Activated CD8-positive, alpha-beta memory T cell treated with anti-CD3 and anti-CD28 coated beads, Interleukin-2, amount 10 ng/mL, durations not matched to agents 7 days and 5 days (primary cell): ENCODE results near the gene ROPN1B. TPM values are rescaled to one million over a fixed set of nuclear protein-coding genes. Genes with fewer than 3 reads are reported as not detected.
A peak's percentile ranks its signal among the peaks of the same experiment; 100 is the strongest.
"Not testable (repeated sequence)": the region's sequence is repeated elsewhere in the genome, so short reads cannot be mapped to it uniquely, and the experiment has no call there.

ENCODE experiments used
- ATAC-seq: fragments of 150-1000 bp; cut with Tn5 transposase; one replicate; pipeline ENCODE4 v1.10.0; 2021; ENCODE audit warnings: moderate library complexity
- CTCF ChIA-PET: fragments of 350-600 bp; sonication (Branson Sonifier 250); formaldehyde crosslinking; loops from one replicate; lab custom pipeline; 2021; ENCODE audit warnings: antibody characterized with exemption; lab: Charles Lee
- DNase-seq: peaks from one replicate; pipeline ENCODE4 v3.0.0-alpha.2; 2020
- H3K27ac Mint-ChIP-seq: one replicate; pipeline ENCODE4 v1.8.0; 2021; ENCODE audit warnings: mild to moderate bottlenecking, mixed read lengths
- H3K27me3 Mint-ChIP-seq: one replicate; pipeline ENCODE4 v1.8.0; 2021; ENCODE audit warnings: mixed read lengths
- H3K36me3 Mint-ChIP-seq: one replicate; pipeline ENCODE4 v1.8.0; 2021; ENCODE audit warnings: mild to moderate bottlenecking, mixed read lengths
- H3K4me1 Mint-ChIP-seq: one replicate; pipeline ENCODE4 v1.8.0; 2021; ENCODE audit warnings: mixed read lengths
- H3K4me3 Mint-ChIP-seq: one replicate; pipeline ENCODE4 v1.8.0; 2021; ENCODE audit warnings: mild to moderate bottlenecking, moderate library complexity, mixed read lengths
- H3K9me3 Mint-ChIP-seq: one replicate; pipeline ENCODE4 v1.8.0; 2022; ENCODE audit warnings: low read depth, mixed read lengths
- total RNA-seq, 2 experiments: library from RNA; stranded (reverse); gene quantifications; one replicate each; pipeline ENCODE4 v1.2.3, GENCODE V29; 2021

The ROPN1B gene
- not detected for total RNA-seq

- H3K4me3 Mint-ChIP-seq, H3K36me3 Mint-ChIP-seq, H3K9me3 Mint-ChIP-seq, H3K4me1 Mint-ChIP-seq, DNase-seq, H3K27ac Mint-ChIP-seq, CTCF ChIA-PET: not testable (repeated sequence)
- peaks cover 38% of the 10 kb centered on the region for H3K27me3 Mint-ChIP-seq
- peak; percentile 85 for ATAC-seq
These were observed at the start of gene ROPN1B for GRCh38 chr3:125968701-125969592. Gene ROPN1B (plus strand): TSS chr3:125969178. CDS start chr3:125972055, 2,877 bp downstream.

DNA sequence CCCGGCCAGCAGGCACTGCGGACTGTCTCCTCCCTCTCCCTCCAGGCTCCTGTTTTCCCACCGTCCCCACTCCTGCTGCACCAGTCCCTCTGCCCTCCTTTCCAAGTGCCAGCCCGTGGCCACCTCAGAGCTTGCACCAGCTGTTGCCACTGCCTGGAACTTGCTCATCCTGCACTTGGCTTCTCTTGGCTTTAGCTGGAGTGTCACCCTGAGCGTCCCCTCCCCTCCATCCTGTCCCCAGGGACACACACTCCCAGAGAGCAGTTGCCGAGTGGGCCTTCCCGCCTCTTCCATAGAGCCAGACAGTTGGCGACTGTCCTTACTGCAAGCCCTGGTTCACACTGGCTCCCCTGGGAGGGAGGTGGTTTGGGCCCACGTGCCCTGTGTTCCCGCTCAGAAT is 48.8 kb upstream of the ROPN1B start:
- CTCF ChIA-PET, H3K36me3 Mint-ChIP-seq, H3K27ac Mint-ChIP-seq, DNase-seq, H3K27me3 Mint-ChIP-seq, ATAC-seq, H3K4me3 Mint-ChIP-seq, H3K4me1 Mint-ChIP-seq, H3K9me3 Mint-ChIP-seq: not testable (repeated sequence)

DNA sequence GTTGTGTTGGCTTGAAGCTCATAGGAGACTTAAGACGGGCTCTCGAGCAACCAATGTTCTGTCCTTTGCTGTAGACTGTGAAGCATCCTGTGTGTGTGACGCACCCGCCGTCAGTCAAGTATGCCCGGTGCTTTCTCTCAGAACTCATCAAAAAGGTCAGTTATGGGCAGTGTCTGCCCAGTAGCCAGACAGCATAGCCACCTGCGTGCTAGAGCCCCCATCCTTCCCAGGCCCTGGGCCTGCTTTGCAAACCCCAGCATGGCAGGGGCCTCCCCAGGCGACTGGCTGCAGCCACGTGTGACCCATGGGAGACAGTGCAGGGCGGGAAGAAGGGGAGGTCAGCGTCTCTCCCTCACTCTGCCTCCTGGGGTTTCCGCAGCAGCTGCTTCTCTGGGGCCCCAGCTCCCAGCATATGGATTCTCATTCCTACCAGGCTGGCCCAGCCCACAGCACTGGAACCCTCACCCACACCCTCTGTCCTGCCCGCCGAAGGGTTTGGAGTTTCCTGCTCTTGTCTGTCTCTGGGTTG is 48.2 kb upstream of the ROPN1B start:
- H3K4me1 Mint-ChIP-seq, CTCF ChIA-PET, H3K27ac Mint-ChIP-seq, DNase-seq, H3K27me3 Mint-ChIP-seq, H3K36me3 Mint-ChIP-seq, H3K4me3 Mint-ChIP-seq, H3K9me3 Mint-ChIP-seq, ATAC-seq: not testable (repeated sequence)

DNA sequence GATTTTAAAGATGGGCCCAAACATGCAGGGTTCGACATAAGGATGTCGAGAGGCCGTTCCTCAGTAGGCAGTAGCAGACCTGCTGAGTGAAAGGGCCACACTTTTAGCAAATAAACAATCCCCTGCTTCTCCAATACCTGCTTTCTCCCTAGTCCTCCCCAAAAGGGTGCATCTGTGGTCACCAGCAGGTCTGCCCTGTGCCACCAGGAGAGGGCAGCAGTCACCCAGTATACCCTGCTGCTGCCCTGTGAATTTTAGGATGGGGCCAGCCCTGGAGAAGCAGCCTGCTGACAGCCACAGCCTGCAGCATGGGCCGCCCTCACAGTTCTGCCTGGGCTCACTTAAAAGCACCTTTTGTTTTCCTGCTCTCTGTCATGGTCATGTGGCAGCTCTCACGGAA is 47.3 kb upstream of the ROPN1B start:
- CTCF ChIA-PET, ATAC-seq, H3K4me3 Mint-ChIP-seq, H3K27me3 Mint-ChIP-seq, H3K27ac Mint-ChIP-seq, H3K4me1 Mint-ChIP-seq, H3K36me3 Mint-ChIP-seq, H3K9me3 Mint-ChIP-seq: not testable (repeated sequence)
- DNase-seq: peak; percentile 60

- H3K36me3 Mint-ChIP-seq, H3K4me3 Mint-ChIP-seq, CTCF ChIA-PET: not testable (repeated sequence)
These were observed 45.5 kb upstream of the ROPN1B start for GRCh38 chr3:125923324-125924115.

GRCh38 chr3:125924276-125924675 is 44.7 kb upstream of the ROPN1B start:
- not testable (repeated sequence) for ATAC-seq

More at GRCh38 chr3:125923324-125924115, 45.5 kb upstream of the ROPN1B start:
- not testable (repeated sequence) for H3K27ac Mint-ChIP-seq, ATAC-seq, H3K9me3 Mint-ChIP-seq, H3K27me3 Mint-ChIP-seq, H3K4me1 Mint-ChIP-seq, DNase-seq

DNA sequence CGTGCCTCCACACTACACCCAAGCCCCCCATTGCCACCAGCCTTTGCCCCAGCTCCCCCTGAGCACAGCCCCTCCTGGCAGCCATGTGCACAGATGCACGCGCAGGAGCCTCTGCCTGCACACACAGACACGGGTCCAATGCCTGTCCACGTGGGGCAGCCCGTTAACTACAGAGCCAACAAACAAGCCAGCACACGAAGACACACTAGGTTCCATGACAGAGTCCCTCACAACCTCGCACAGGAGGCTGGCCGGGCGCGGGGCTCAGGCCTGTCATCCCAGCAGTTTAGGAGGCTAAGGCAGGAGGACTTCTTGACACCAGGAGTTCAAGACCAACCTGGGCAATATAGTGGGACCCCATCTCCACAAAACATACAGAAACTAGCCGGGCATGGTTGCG is 43.3 kb upstream of the ROPN1B start:
- H3K4me1 Mint-ChIP-seq, H3K36me3 Mint-ChIP-seq, ATAC-seq, H3K9me3 Mint-ChIP-seq, DNase-seq, H3K27ac Mint-ChIP-seq, H3K27me3 Mint-ChIP-seq, H3K4me3 Mint-ChIP-seq, CTCF ChIA-PET: not testable (repeated sequence)

More at GRCh38 chr3:125924276-125924675, 44.7 kb upstream of the ROPN1B start:
- H3K4me1 Mint-ChIP-seq, H3K9me3 Mint-ChIP-seq, DNase-seq, CTCF ChIA-PET, H3K27ac Mint-ChIP-seq, H3K27me3 Mint-ChIP-seq, H3K36me3 Mint-ChIP-seq, H3K4me3 Mint-ChIP-seq: not testable (repeated sequence)

DNA sequence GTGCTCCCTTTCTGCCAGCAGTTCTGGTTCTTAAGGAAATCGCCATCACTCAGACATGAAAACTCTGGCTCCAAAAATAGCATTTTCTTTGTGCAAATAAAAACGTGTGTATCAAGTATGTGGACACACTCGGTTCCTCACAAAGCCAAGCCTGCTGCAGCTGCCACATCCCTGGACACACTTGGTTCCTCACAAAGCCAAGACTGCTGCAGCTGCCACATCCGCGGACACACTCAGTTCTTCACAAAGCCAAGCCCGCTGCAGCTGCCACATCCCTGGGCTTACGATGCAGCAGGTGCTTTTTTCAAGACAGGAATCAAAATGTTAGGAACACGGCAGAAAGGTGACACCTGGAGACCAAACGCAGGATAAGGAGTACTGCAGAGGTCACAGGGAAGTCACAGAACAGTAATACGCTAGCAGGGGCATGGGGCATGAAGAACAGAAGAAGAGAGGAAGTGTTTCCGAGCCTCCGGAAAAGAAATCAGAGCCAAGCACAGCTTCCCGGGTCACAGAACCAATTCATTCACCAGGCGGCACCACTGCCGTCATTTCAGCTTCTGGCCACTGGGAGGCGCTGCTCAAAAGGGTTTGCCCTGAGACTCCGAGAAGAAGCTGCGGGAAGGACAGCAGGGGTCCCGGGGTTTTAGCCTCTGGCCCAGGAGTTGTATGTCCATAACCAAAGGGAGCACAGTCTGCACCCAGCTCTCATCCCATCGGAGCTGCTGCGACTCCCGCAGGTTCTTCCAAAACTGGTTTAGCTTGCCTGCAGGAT is 40.0 kb upstream of the ROPN1B start:
- ATAC-seq, H3K36me3 Mint-ChIP-seq, H3K27ac Mint-ChIP-seq, H3K27me3 Mint-ChIP-seq, H3K4me3 Mint-ChIP-seq, H3K9me3 Mint-ChIP-seq: not testable (repeated sequence)
- DNase-seq: peak; percentile 76
- CTCF ChIA-PET: interaction anchor here (0.7 to 1.2 kb wide), 2 partner anchors 43 to 271 kb away, joined by 3 read pairs; no protein-coding TSS in a partner anchor
- peaks cover 16% of the 10 kb centered on the region for H3K4me1 Mint-ChIP-seq

DNA sequence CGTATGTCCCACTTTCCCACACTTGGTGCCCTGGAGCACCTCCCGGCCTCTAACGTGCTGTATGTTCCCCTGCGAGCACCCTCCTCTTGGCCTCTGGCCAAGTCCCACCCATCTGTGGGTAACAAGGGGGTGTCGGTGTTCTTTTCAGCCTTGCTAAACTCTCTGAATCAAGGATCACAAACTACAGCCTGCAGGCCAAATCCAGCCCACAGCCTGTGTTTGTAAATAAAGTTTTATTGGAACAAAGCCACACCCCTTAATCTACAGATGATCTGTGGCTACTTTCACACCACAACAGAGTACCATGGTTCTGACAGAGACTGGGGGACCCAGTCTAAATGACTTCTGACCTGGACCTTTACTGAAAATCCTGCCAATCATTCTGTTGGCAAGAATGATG is 39.2 kb upstream of the ROPN1B start:
- H3K4me1 Mint-ChIP-seq: peaks cover 16% of the 10 kb centered on the region
- CTCF ChIA-PET: interaction anchor here (0.7 to 1.2 kb wide), 2 partner anchors 42 to 270 kb away, joined by 3 read pairs; no protein-coding TSS in a partner anchor
- not testable (repeated sequence) for H3K4me3 Mint-ChIP-seq, H3K27me3 Mint-ChIP-seq, H3K36me3 Mint-ChIP-seq, DNase-seq, H3K27ac Mint-ChIP-seq, H3K9me3 Mint-ChIP-seq, ATAC-seq

- not testable (repeated sequence) for H3K36me3 Mint-ChIP-seq, H3K4me3 Mint-ChIP-seq, DNase-seq, H3K27ac Mint-ChIP-seq, ATAC-seq, H3K9me3 Mint-ChIP-seq, H3K27me3 Mint-ChIP-seq
- CTCF ChIA-PET: interaction anchor here (1.0 kb wide), 1 partner anchor 426 kb away, joined by 4 read pairs; the partner anchor contains the start of gene KLF15
- peaks cover 16% of the 10 kb centered on the region for H3K4me1 Mint-ChIP-seq
These were observed 37.6 kb upstream of the ROPN1B start for GRCh38 chr3:125931355-125931880.

DNA sequence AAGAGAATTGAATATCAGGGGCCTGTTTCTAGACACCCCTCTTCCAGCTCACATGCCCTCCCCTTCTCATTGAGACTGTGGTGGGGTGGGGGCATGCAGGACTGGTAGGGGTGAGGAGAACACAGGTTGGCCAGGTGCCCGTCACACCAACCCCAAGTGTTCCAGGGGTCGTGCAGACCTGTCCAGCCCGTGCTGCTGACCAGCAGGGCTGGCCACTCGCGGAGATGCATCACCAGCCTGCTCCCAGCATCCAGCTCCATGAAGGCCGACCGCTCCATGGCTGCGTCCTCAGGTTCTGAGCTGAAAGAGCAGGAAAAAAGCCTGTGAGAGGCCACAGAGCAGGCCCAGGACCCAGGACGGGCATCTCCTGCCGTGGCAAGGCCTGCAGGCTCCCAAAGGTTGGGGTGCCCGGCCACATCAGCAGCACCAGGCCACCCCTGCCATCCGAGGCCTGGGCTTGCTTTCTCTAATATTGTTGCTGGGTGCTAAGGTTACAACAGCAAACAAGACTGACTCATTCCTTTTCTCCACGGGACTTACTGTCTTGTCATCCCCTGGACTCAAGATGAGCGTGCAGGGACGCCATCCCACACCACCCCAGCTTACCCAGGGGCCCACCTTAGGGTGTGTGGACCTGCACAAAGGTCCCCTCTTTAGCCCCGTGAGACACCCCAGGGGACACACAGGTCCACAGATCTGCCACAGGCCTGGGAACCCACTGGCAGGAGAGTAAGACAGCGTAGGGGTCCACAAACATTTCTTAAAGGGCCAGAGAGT is 35.4 kb upstream of the ROPN1B start:
- H3K27ac Mint-ChIP-seq, DNase-seq, H3K36me3 Mint-ChIP-seq, H3K27me3 Mint-ChIP-seq, CTCF ChIA-PET, ATAC-seq, H3K9me3 Mint-ChIP-seq, H3K4me3 Mint-ChIP-seq: not testable (repeated sequence)
- peaks cover 16% of the 10 kb centered on the region for H3K4me1 Mint-ChIP-seq

DNA sequence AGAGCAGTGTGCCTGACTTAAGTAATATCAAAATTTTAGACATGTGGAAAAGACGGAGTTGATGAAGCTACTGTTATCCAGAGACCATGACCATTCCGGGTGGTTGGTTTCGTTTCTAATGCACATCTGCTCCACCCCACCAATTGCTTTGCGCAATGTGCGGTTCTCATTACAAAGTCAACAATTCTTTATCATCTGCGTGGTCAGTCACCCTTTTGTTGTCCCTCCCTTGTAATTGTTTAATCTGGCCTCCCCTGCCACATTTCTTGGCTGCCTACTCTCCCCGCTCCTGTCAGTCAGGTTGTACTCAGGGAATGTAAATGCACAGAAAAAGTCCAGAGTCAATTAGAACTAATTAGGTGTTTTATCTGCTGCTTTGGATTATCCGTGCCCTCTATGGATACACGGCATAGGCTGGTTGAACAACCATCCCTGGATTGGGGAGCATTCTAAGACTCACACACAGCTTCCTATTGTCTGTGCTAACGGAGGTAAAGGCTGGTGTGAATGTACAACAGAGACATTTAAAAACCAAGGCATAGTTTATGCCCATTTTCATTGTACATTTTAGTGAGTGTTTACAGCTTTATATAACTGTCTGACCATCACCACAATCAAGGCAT is 33.6 kb upstream of the ROPN1B start:
- ATAC-seq, CTCF ChIA-PET, DNase-seq, H3K27ac Mint-ChIP-seq, H3K4me3 Mint-ChIP-seq, H3K27me3 Mint-ChIP-seq, H3K36me3 Mint-ChIP-seq, H3K9me3 Mint-ChIP-seq: not testable (repeated sequence)
- peaks cover 11% of the 10 kb centered on the region for H3K4me1 Mint-ChIP-seq
